Epidermal melanocyte (primary cell): ENCODE data around the gene IL13RA2.

Experiments
- DNase-seq: peaks from one replicate; pipeline ENCODE4 v3.0.0; 2011; ENCODE audit warnings: low spot score; ENCODE audit not compliant: insufficient read length

IL13RA2 gene

DNA sequence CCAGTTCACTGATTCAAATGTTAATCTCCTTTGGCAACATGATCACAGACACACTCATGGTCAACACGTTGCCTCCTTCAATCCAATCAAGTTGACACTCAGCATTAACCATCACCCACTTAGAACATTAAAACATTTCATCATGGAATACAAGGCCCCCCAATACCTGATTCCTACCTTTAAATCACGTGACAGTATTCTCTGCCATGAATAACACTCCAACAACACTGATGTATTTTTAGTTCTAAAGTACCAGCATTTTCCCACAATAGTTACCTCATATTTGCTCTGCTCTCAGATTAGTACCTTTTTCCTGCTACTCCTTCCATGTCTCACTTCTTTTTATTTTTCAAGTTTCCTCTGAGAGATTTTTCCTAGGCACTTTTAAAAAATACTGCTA, 19.6 kb downstream of the IL13RA2 start:
- DNase-seq = no peak

DNA sequence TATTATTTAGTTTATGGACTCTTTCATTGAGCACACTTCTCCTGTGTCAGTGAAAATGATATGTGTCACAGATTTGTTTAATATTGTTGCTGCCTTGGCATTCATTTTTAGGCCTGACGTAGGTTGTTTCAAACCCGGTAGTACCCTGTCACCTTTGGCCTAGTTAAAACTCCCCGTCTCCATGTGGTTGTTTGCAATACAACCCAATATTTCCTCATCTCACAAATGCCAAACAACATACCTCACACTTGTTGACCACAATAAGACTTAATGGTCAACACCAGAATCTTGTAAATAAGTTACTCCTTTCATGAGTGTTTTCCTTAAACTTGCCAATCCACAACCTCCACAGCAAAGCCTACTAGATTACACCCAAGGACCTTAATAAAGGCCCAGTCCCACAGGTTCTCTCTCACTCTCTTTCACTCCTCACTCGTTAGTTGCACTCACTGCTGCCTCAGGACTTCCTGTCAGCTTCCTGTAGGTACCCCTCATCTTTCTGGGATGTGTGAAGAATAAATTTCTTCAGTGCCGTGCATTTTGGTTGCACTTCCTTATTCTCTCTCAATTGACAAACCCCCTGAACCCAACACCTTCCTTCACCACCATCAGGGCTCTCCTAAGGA, 31.3 kb downstream of the IL13RA2 start:
- no peak for DNase-seq

DNA sequence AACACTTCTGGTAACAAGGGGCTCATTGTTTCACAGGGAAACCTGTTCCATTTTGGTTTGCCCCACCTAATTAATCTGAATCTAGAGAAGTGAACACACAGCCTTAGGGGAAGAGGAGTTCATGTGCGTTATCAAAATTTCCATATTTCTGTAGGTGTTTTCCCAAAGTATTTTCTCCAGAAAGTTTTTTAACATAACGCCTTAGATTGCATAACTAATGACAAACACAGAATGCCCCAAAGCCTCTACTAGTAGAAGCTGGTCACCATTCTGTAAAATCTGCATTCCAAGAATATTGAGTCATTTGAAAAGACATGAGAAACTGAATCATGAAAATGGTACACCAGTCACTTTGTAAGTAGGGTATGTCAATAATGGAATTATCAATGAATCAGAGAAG, 41.1 kb downstream of the IL13RA2 start:
- DNase-seq = no peak

DNA sequence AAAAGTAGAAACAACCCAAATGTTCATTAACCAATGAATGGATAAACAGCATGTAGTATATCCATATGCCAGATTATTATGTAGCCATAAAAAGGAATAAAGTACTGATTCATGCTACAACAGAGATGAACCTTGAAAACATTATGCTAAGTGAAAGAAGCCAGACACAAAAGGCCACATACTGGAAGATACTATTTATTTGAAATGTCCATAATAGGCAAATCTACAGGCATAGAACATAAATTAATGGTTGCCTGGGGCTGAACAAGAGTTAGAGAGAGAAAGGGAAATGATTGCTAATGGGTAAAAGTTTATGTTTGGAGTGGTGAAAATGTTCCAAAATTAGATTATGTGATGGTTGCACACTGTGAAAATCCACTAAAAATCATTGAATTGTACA, 44.4 kb downstream of the IL13RA2 start:
- DNase-seq = no peak

DNA sequence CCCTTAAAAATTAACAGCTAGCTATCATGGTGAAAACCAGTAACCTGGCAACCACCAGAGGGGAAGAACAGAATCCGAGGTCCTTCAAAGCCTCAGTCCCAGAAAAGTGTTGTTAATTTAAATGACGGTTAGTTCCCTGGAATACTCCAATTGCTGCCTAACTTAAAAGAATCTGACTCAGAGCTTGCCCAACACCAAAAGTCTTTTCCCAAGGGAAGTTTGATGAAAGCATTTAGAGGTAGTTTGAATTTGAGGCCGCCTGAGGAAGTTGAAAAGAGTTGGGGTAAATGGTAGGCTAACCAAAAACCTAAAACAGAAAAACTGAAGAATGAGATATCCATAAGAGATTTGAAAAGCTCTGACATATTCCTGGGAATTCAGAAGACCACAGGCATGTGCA, 46.6 kb downstream of the IL13RA2 start:
- DNase-seq = no peak

DNA sequence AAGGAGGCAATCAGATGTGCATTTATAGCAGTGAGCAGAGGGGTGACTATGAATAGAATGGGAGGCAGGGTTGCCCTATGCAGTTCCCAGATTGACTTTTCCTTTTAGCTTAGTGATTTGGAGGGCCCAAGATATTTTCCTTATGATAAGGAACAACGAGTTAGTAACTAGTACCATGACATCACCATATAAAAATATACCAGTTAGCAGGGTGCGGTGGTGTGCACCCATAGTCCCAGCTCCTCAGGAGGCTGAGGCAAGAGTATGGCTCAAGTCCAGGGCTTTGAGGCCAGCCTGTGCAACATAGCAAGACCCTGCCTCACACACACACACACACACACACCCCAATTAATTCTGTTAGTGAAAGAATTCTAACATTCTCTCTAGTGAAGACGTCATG, 53.0 kb downstream of the IL13RA2 start:
- no peak for DNase-seq

DNA sequence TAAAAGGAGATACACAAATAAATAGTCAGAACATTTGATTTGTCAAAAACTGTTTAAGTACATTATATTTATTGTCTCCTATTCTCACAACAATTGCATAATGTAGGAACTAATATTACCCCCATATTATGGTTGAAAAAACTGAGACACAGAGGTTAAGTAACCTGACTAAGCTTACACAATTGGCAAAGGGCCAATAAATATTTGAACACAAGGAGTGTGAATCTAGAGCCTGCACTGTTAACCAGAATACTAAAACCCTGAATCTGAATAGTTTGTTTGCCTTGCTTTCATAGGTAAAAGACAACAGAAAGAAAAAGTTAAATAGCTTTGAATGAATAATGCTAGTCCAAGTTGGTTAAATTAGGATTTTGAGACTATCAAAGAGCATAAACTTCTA, 55.2 kb downstream of the IL13RA2 start:
- no peak for DNase-seq

DNA sequence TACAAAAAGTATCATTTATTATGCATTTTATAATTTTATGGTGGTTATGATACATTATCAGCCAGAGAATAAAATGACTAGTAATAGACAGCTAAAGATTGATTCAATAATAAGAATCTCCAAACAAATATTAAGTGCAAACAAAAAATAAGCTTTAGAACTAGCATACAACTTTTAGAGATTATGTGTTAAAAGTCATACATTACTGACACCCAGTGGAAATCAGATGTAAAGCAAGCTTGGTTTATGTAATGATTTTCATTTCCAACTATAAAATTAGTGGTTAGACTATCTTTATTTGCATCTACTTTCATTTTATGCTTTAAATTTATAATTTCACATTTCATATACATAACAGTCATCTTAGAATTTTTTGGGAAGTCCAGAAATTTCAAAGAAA, 57.7 kb downstream of the IL13RA2 start:
- DNase-seq = no peak
